Liver (tissue), 9 donors: ENCODE results near the gene CPNE5. TPM values are rescaled to one million over a fixed set of nuclear protein-coding genes. Genes with fewer than 3 reads are reported as not detected.

Source experiments
- DNase-seq: peaks from one replicate; pipeline ENCODE4 v3.0.0-alpha.2; 2017; ENCODE audit warnings: low spot score
- H3K27ac ChIP-seq, 2 donors: one replicate each; pipeline ENCODE4 v1.7.0; 2013; ENCODE audit warnings: inconsistent platforms in 2 of 2, low read length in 2 of 2, control low read depth in 1 of 2, low read depth in 1 of 2, mild to moderate bottlenecking in 1 of 2
- H3K27me3 ChIP-seq, 4 donors: one replicate each; pipeline versions ENCODE4 v1.6.1 to v1.7.0; 2013; ENCODE audit warnings: low read length in 3 of 4, inconsistent platforms in 1 of 4, mild to moderate bottlenecking in 1 of 4, moderate library complexity in 1 of 4; ENCODE audit not compliant: control insufficient read depth in 4 of 4, insufficient read depth in 4 of 4
- H3K36me3 ChIP-seq, 4 donors: one replicate each; pipeline versions ENCODE4 v1.6.1 to v1.7.0; 2013; ENCODE audit warnings: low read length in 3 of 4, mild to moderate bottlenecking in 3 of 4, low read depth in 1 of 4, moderate library complexity in 1 of 4; ENCODE audit not compliant: control insufficient read depth in 4 of 4, insufficient read depth in 3 of 4
- H3K4me1 ChIP-seq, 4 donors: one replicate each; pipeline versions ENCODE4 v1.6.1 to v1.7.0; 2013; ENCODE audit warnings: low read length in 3 of 4, mild to moderate bottlenecking in 3 of 4, moderate library complexity in 1 of 4; ENCODE audit not compliant: control insufficient read depth in 4 of 4, insufficient read depth in 4 of 4
- H3K4me3 ChIP-seq, 3 donors: one replicate each; pipeline versions ENCODE4 v1.6.1 to v1.7.0; 2013; ENCODE audit warnings: low read length in 3 of 3, control low read depth in 1 of 3, low read depth in 1 of 3, mild to moderate bottlenecking in 1 of 3
- H3K9ac ChIP-seq, 2 donors: one replicate each; pipeline ENCODE4 v1.7.0; 2013; ENCODE audit warnings: low read length in 2 of 2, mild to moderate bottlenecking in 2 of 2, moderate library complexity in 2 of 2, control low read depth in 1 of 2, low read depth in 1 of 2
- H3K9me3 ChIP-seq, 4 donors: one replicate each; pipeline versions ENCODE4 v1.6.1 to v1.7.0; 2013; ENCODE audit warnings: low read length in 3 of 4; ENCODE audit not compliant: control insufficient read depth in 4 of 4
- EGR1 ChIP-seq, 2 donors: IDR thresholded peaks; 2 replicates each; pipeline ENCODE4 v1.6.1; 2016 to 2018; ENCODE audit warnings: antibody characterized with exemption in 2 of 2, low read depth in 2 of 2
- FOXA1 ChIP-seq: IDR thresholded peaks from 2 replicates; pipeline ENCODE4 v1.6.1; 2016; ENCODE audit warnings: antibody characterized with exemption
- FOXA2 ChIP-seq: IDR thresholded peaks from 2 replicates; pipeline ENCODE4 v1.6.1; 2016; ENCODE audit warnings: antibody characterized with exemption
- GABPA ChIP-seq, 2 donors: IDR thresholded peaks in 1 of 2; conservative IDR thresholded peaks in 1 of 2; 2 replicates each; pipeline ENCODE4 v1.6.1; 2016; ENCODE audit warnings: antibody characterized with exemption in 2 of 2, mild to moderate bottlenecking in 1 of 2, moderate library complexity in 1 of 2
- HNF4A ChIP-seq, 2 donors: conservative IDR thresholded peaks; 2 replicates each; pipeline ENCODE4 v1.6.1; 2016; ENCODE audit warnings: antibody characterized with exemption in 2 of 2, mild to moderate bottlenecking in 2 of 2
- HNF4G ChIP-seq: IDR thresholded peaks from 2 replicates; pipeline ENCODE4 v1.6.1; 2016; ENCODE audit warnings: antibody characterized with exemption
- JUND ChIP-seq, 2 donors: IDR thresholded peaks; 2 replicates each; pipeline ENCODE4 v1.6.1; 2016; ENCODE audit warnings: antibody characterized with exemption in 2 of 2
- NR2F2 ChIP-seq: IDR thresholded peaks from 2 replicates; pipeline ENCODE4 v1.6.1; 2016; ENCODE audit warnings: antibody characterized with exemption
- RAD21 ChIP-seq, 2 donors: IDR thresholded peaks; 2 replicates each; pipeline ENCODE4 v1.6.1; 2016; ENCODE audit warnings: antibody characterized with exemption in 2 of 2, mild to moderate bottlenecking in 2 of 2
- RXRA ChIP-seq, 2 donors: IDR thresholded peaks; 2 replicates each; pipeline ENCODE4 v1.6.1; 2017 to 2018; ENCODE audit warnings: antibody characterized with exemption in 2 of 2, mild to moderate bottlenecking in 1 of 2
- SP1 ChIP-seq: IDR thresholded peaks from 2 replicates; pipeline ENCODE4 v1.6.1; 2018; ENCODE audit warnings: antibody characterized with exemption, mild to moderate bottlenecking
- TAF1 ChIP-seq: conservative IDR thresholded peaks from 2 replicates; pipeline ENCODE4 v1.6.1; 2016; ENCODE audit warnings: antibody characterized with exemption, mild to moderate bottlenecking
- YY1 ChIP-seq: IDR thresholded peaks from 2 replicates; pipeline ENCODE4 v1.6.1; 2016; ENCODE audit warnings: antibody characterized with exemption, mild to moderate bottlenecking
- WGBS: extraction: QIAGEN DNeasy Blood & Tissue Kit; methylation state at CpG from one replicate; pipeline ENCODE4 v1.1.7; 2013; 5-methylcytosine and 5-hydroxymethylcytosine counted together
- polyA plus RNA-seq, 2 donors: library from polyadenylated mRNA; stranded (reverse) in 1 of 2; unstranded in 1 of 2; fragments of 200-250 nt in 1 of 2; fragments of >200 nt in 1 of 2; fragmentation: Nextera tagmentation in 1 of 2; extraction: Ambion mirVana in 1 of 2; gene quantifications; one replicate each; pipeline versions ENCODE4 v1.2.1 to v1.2.3, GENCODE V29; 2013 to 2015
- total RNA-seq, 2 donors: library from RNA; depleted of rRNA; stranded (reverse); fragments of >200 nt; gene quantifications; one replicate each; pipeline ENCODE4 v1.2.3, GENCODE V29; 2014
- TF ChIP-seq, protein P1 (sequence below): fragments of 150-350 bp; IDR thresholded peaks from 2 replicates; pipeline ENCODE4 v1.5.1; 2017; ENCODE audit warnings: improper control_type of control experiment, low read depth, low read length; ENCODE audit not compliant: missing input control
- TF ChIP-seq, protein P2 (sequence below): IDR thresholded peaks from 2 replicates; pipeline ENCODE4 v1.6.1; 2016; ENCODE audit warnings: antibody characterized with exemption
- TF ChIP-seq, protein P3 (sequence below): IDR thresholded peaks from 2 replicates; pipeline ENCODE4 v1.6.1; 2016; ENCODE audit warnings: antibody characterized with exemption
- TF ChIP-seq, protein P4 (sequence below): IDR thresholded peaks from 2 replicates; pipeline ENCODE4 v1.6.1; 2016; ENCODE audit warnings: antibody characterized with exemption, mild to moderate bottlenecking
- TF ChIP-seq, protein P5 (sequence below): IDR thresholded peaks from 2 replicates; pipeline ENCODE4 v1.6.1; 2016; ENCODE audit warnings: antibody characterized with exemption
- donor health status: healthy.
- donor health status: healthy.
- donor health status: healthy.
- donor health status: healthy.
- donor health status: healthy.

Gene CPNE5
- total and polyA plus RNA-seq, 4 donors, result 0.24 to 1.1 (median 0.44) TPM

DNA sequence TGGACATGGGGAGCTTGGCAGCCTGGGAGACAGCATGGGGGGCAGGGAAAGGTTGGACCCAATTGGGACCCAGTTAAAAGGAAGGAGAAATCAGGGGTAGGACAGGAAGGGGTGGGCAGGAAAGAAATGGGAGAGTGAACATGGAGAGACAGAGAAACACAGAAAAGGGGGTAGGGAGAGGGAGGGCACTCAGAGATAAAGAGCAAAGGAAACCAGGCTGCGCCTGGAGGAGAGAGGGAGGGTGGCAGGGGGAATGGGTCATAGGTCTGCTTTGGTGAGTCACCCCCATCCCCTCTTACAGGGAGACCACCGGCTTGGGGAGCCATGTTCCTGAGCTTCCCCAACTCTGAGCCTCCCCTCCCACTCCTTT is 95.0 kb downstream of the CPNE5 start:
- no peak overlapping the region for H3K4me3 ChIP-seq
- H3K4me1 ChIP-seq, result no peaks in the 10 kb centered on the region
- no peak for DNase-seq
- H3K9me3 ChIP-seq, result peaks cover 0 to 2% (median 0%) of the 10 kb centered on the region in 4 donors
- no peak overlapping the region for H3K27ac ChIP-seq
- WGBS, result 67% methylated on average over 2 of the region's 2 CpGs
- H3K9ac ChIP-seq, result no peak overlapping the region
- TF ChIP-seq YY1, result no peak
- H3K27me3 ChIP-seq, result no peaks in the 10 kb centered on the region
- H3K36me3 ChIP-seq, result no peaks in the 10 kb centered on the region

DNA sequence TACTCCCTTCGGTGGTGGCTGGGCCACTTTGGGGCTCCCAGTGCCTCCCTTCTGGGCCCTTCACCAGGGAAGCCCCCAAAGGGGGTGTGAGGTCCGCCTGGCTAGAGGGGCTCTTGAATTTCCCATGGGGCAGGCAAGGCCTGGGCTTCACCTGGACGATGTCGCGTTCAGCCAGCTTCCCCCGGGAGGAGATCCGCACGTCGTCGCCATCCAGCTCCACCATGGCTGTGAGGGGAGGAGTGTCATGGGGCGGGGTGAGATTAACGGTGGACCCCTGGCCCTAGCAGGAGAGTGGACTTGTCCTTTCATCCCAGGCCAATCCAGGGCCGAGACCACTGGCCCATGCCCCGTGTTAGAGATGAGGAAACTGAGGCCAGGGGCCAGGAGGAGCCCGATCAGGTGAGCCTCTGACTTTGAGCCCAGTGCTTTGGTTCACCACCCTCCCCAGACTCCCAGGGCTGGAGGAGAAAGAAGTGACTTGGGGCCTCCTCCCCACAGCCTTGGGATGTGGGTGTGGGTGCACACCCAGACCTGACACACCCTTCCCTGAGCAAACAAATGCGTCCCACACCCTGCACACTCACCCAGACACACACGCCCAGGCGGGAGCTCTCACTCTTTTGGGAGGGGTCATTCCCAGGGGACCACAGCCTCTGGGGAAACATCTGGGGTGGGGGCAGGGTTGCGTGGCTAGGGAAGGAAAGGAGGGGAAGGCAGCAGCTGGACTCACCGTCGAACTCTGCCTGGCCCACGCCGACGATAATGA is 95.5 kb downstream of the CPNE5 start:
- Histone ChIP-seq H3K9ac (no peak overlapping the region), H3K27me3 (no peaks in the 10 kb centered on the region), H3K9me3 (peaks cover 0 to 1% (median 0%) of the 10 kb centered on the region in 4 donors), H3K4me1 (no peaks in the 10 kb centered on the region), H3K36me3 (no peaks in the 10 kb centered on the region), H3K4me3 (no peak overlapping the region), H3K27ac (no peak overlapping the region)
- no peak for TF ChIP-seq HNF4A (conservative IDR thresholded peaks at IDR 0.05)
- no peak for TF ChIP-seq TAF1
- no peak for TF ChIP-seq YY1
- no peak for TF ChIP-seq HNF4G
- TF ChIP-seq, protein P1, sequence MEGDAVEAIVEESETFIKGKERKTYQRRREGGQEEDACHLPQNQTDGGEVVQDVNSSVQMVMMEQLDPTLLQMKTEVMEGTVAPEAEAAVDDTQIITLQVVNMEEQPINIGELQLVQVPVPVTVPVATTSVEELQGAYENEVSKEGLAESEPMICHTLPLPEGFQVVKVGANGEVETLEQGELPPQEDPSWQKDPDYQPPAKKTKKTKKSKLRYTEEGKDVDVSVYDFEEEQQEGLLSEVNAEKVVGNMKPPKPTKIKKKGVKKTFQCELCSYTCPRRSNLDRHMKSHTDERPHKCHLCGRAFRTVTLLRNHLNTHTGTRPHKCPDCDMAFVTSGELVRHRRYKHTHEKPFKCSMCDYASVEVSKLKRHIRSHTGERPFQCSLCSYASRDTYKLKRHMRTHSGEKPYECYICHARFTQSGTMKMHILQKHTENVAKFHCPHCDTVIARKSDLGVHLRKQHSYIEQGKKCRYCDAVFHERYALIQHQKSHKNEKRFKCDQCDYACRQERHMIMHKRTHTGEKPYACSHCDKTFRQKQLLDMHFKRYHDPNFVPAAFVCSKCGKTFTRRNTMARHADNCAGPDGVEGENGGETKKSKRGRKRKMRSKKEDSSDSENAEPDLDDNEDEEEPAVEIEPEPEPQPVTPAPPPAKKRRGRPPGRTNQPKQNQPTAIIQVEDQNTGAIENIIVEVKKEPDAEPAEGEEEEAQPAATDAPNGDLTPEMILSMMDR, result no peak
- no peak for TF ChIP-seq RAD21 (IDR thresholded peaks at IDR 0.05)
- TF ChIP-seq, protein P2, sequence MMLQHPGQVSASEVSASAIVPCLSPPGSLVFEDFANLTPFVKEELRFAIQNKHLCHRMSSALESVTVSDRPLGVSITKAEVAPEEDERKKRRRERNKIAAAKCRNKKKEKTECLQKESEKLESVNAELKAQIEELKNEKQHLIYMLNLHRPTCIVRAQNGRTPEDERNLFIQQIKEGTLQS, result no peak
- no peak for TF ChIP-seq JUND (IDR thresholded peaks at IDR 0.05)
- TF ChIP-seq NR2F2, result no peak
- no peak for TF ChIP-seq EGR1 (IDR thresholded peaks at IDR 0.05; ENCODE audit: low read depth in 2 of 2)
- TF ChIP-seq, protein P3, sequence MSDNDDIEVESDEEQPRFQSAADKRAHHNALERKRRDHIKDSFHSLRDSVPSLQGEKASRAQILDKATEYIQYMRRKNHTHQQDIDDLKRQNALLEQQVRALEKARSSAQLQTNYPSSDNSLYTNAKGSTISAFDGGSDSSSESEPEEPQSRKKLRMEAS, result no peak
- TF ChIP-seq, protein P4, sequence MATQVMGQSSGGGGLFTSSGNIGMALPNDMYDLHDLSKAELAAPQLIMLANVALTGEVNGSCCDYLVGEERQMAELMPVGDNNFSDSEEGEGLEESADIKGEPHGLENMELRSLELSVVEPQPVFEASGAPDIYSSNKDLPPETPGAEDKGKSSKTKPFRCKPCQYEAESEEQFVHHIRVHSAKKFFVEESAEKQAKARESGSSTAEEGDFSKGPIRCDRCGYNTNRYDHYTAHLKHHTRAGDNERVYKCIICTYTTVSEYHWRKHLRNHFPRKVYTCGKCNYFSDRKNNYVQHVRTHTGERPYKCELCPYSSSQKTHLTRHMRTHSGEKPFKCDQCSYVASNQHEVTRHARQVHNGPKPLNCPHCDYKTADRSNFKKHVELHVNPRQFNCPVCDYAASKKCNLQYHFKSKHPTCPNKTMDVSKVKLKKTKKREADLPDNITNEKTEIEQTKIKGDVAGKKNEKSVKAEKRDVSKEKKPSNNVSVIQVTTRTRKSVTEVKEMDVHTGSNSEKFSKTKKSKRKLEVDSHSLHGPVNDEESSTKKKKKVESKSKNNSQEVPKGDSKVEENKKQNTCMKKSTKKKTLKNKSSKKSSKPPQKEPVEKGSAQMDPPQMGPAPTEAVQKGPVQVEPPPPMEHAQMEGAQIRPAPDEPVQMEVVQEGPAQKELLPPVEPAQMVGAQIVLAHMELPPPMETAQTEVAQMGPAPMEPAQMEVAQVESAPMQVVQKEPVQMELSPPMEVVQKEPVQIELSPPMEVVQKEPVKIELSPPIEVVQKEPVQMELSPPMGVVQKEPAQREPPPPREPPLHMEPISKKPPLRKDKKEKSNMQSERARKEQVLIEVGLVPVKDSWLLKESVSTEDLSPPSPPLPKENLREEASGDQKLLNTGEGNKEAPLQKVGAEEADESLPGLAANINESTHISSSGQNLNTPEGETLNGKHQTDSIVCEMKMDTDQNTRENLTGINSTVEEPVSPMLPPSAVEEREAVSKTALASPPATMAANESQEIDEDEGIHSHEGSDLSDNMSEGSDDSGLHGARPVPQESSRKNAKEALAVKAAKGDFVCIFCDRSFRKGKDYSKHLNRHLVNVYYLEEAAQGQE, result no peak
- TF ChIP-seq FOXA1, result no peak
- TF ChIP-seq FOXA2, result no peak
- no peak for TF ChIP-seq GABPA (IDR thresholded peaks at IDR 0.05 in 1 of 2, conservative IDR thresholded peaks at IDR 0.05 in 1 of 2)
- no peak for TF ChIP-seq SP1
- TF ChIP-seq, protein P5, sequence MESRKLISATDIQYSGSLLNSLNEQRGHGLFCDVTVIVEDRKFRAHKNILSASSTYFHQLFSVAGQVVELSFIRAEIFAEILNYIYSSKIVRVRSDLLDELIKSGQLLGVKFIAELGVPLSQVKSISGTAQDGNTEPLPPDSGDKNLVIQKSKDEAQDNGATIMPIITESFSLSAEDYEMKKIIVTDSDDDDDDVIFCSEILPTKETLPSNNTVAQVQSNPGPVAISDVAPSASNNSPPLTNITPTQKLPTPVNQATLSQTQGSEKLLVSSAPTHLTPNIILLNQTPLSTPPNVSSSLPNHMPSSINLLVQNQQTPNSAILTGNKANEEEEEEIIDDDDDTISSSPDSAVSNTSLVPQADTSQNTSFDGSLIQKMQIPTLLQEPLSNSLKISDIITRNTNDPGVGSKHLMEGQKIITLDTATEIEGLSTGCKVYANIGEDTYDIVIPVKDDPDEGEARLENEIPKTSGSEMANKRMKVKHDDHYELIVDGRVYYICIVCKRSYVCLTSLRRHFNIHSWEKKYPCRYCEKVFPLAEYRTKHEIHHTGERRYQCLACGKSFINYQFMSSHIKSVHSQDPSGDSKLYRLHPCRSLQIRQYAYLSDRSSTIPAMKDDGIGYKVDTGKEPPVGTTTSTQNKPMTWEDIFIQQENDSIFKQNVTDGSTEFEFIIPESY, result no peak
- no peak for TF ChIP-seq RXRA (IDR thresholded peaks at IDR 0.05)
- 81% methylated on average over 24 of the region's 24 CpGs for WGBS
- no peak for DNase-seq
